Gastroesophageal sphincter (tissue), 4 donors: Measurements from ENCODE around the gene PPP1R16B. TPM values are rescaled to one million over a fixed set of nuclear protein-coding genes. Genes with fewer than 3 reads are reported as not detected.

Experiments
- ATAC-seq: fragments of 150-250 bp; one replicate; pipeline ENCODE4 v1.9.1; 2016; ENCODE audit warnings: mild to moderate bottlenecking, moderate library complexity
- H3K27ac ChIP-seq, 4 donors: fragments of 200-600 bp; sonication (generic) in 3 of 4; 1 replicate in 3 of 4; 2 replicates in 1 of 4; pipeline ENCODE4 v1.5.1; 2016 to 2019
- H3K27me3 ChIP-seq: fragments of 200-600 bp; sonication (generic); one replicate; pipeline ENCODE4 v1.5.1; 2019
- H3K36me3 ChIP-seq, 2 donors: fragments of 200-600 bp; sonication (generic); one replicate each; pipeline ENCODE4 v1.5.1; 2019; ENCODE audit warnings: control low read depth in 1 of 2
- H3K4me1 ChIP-seq, 3 donors: fragments of 200-600 bp; sonication (generic); 1 replicate in 2 of 3; 2 replicates in 1 of 3; pipeline ENCODE4 v1.5.1; 2016 to 2019; ENCODE audit warnings: control low read depth in 2 of 3
- H3K4me3 ChIP-seq, 2 donors: fragments of 200-600 bp; sonication (generic); one replicate each; pipeline ENCODE4 v1.5.1; 2019; ENCODE audit warnings: mild to moderate bottlenecking in 1 of 2, moderate library complexity in 1 of 2
- H3K9me3 ChIP-seq, 3 donors: fragments of 200-600 bp; sonication (generic); one replicate each; pipeline ENCODE4 v1.5.1; 2017 to 2019; ENCODE audit warnings: control low read depth in 2 of 3
- CTCF ChIP-seq, 4 experiments: fragments of 200-600 bp in 2 of 4; fragments of 450-650 bp in 2 of 4; sonication (generic) in 1 of 4; IDR thresholded peaks; one replicate each; pipeline ENCODE4 v1.5.1; 2017 to 2019; ENCODE audit warnings: antibody characterized with exemption in 4 of 4, mild to moderate bottlenecking in 2 of 4, moderate library complexity in 2 of 4
- EP300 ChIP-seq: sonication (generic); formaldehyde crosslinking; IDR thresholded peaks from one replicate; pipeline ENCODE4 v1.6.1; 2017; ENCODE audit warnings: antibody characterized with exemption, mild to moderate bottlenecking
- POLR2A ChIP-seq, 2 donors: fragments of 450-650 bp; IDR thresholded peaks; one replicate each; pipeline ENCODE4 v1.6.1; 2017; ENCODE audit warnings: antibody characterized with exemption in 2 of 2, mild to moderate bottlenecking in 2 of 2, moderate library complexity in 1 of 2
- POLR2AphosphoS5 ChIP-seq: sonication (generic); formaldehyde crosslinking; IDR thresholded peaks from one replicate; pipeline ENCODE4 v1.6.1; 2017; ENCODE audit warnings: antibody characterized with exemption
- WGBS, 2 donors: methylation state at CpG; one replicate each; pipeline ENCODE4 v1.1.5; 2018; ENCODE audit warnings: low coverage in 1 of 2; 5-methylcytosine and 5-hydroxymethylcytosine counted together
- total RNA-seq, 4 donors: library from RNA; depleted of rRNA; stranded (reverse); fragments of >200 nt; gene quantifications; one replicate each; pipeline ENCODE4 v1.1.0, GENCODE V29; 2016

Gene PPP1R16B
- total RNA-seq, 4 donors from 2014 or later: 4.1 to 10.0 (median 5.5) TPM

GRCh38 chr20:38939686-38940085 is 134.2 kb downstream of the PPP1R16B start:
- H3K27ac ChIP-seq: peak overlapping the region in 2 of 4 donors; percentile 9 to 52
- H3K4me3 ChIP-seq: no peak overlapping the region
- ATAC-seq: no peak
- peaks cover 0 to 46% of the 10 kb centered on the region in 2 donors for H3K36me3 ChIP-seq
- WGBS, 2 donors: 80 to 90% methylated on average over 1 of the region's 2 CpGs
- H3K4me1 ChIP-seq: no peaks in the 10 kb centered on the region
- H3K27me3 ChIP-seq: no peaks in the 10 kb centered on the region
- TF ChIP-seq EP300: no peak
- TF ChIP-seq CTCF (IDR thresholded peaks at IDR 0.05): no peak
- no peak for TF ChIP-seq POLR2AphosphoS5
- no peak for TF ChIP-seq POLR2A (IDR thresholded peaks at IDR 0.05)
- no peaks in the 10 kb centered on the region for H3K9me3 ChIP-seq

DNA sequence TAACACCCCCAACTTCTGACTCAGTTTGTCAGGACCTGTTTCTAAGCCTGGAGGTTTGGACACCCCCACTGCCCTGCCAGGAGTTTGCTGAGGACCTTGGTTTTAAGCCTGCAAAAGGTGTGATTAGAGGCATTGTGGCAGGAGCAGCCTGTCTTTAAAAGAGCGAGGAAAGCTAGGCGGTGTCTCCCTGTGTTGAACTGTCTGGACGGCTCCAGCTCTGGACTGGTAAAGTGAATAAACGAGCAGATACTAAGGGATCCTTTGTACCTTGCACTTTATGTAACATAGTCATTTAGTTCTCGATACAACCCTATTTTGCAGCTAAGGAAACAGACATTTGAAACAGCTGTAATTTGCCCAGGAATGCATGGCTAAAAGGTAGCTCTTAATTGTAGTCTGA is 135.1 kb downstream of the PPP1R16B start:
- 95 to 97% methylated on average over 5 of the region's 5 CpGs for WGBS, 2 donors
- no peaks in the 10 kb centered on the region for H3K27me3 ChIP-seq
- H3K27ac ChIP-seq: peak overlapping the region in 1 of 4 donors; percentile 52
- TF ChIP-seq POLR2A (IDR thresholded peaks at IDR 0.05) (no peak), CTCF (IDR thresholded peaks at IDR 0.05) (no peak), EP300 (no peak), POLR2AphosphoS5 (no peak)
- peaks cover 0 to 51% of the 10 kb centered on the region in 2 donors for H3K36me3 ChIP-seq
- H3K4me1 ChIP-seq: no peaks in the 10 kb centered on the region
- H3K9me3 ChIP-seq: no peaks in the 10 kb centered on the region
- H3K4me3 ChIP-seq: no peak overlapping the region
- ATAC-seq: no peak

- 88 to 100% methylated on average over 1 to 4 of the region's 5 CpGs for WGBS, 2 donors
- peaks cover 0 to 55% of the 10 kb centered on the region in 2 donors for H3K36me3 ChIP-seq
- TF ChIP-seq CTCF (IDR thresholded peaks at IDR 0.05): no peak
- TF ChIP-seq EP300: no peak
- TF ChIP-seq POLR2A (IDR thresholded peaks at IDR 0.05): no peak
- no peak for TF ChIP-seq POLR2AphosphoS5
These were observed 136.4 kb downstream of the PPP1R16B start for GRCh38 chr20:38941726-38942389.

GRCh38 chr20:38945012-38945411 is 139.5 kb downstream of the PPP1R16B start:
- Histone ChIP-seq H3K27me3 (no peaks in the 10 kb centered on the region), H3K4me3 (no peak overlapping the region), H3K36me3 (peaks cover 0 to 71% of the 10 kb centered on the region in 2 donors), H3K27ac (peak overlapping the region in 1 of 4 donors; percentile 31), H3K9me3 (no peaks in the 10 kb centered on the region), H3K4me1 (no peaks in the 10 kb centered on the region)
- TF ChIP-seq CTCF (IDR thresholded peaks at IDR 0.05) (no peak), POLR2AphosphoS5 (no peak), POLR2A (IDR thresholded peaks at IDR 0.05) (no peak), EP300 (no peak)
- no peak for ATAC-seq
- 87 to 88% methylated on average over 1 to 3 of the region's 3 CpGs for WGBS, 2 donors

More at GRCh38 chr20:38941726-38942389, 136.4 kb downstream of the PPP1R16B start:
- ATAC-seq: no peak
- Histone ChIP-seq H3K4me3 (no peak overlapping the region), H3K27me3 (no peaks in the 10 kb centered on the region), H3K4me1 (no peaks in the 10 kb centered on the region), H3K27ac (peak overlapping the region in 1 of 4 donors; percentile 10), H3K9me3 (no peaks in the 10 kb centered on the region)

- H3K27ac ChIP-seq: peak overlapping the region in 1 of 4 donors; percentile 24
These were observed 141.3 kb downstream of the PPP1R16B start for GRCh38 chr20:38946836-38947235.

More at GRCh38 chr20:38946836-38947235, 141.3 kb downstream of the PPP1R16B start:
- Histone ChIP-seq H3K4me3 (no peak overlapping the region), H3K36me3 (peaks cover 0 to 85% of the 10 kb centered on the region in 2 donors), H3K4me1 (no peaks in the 10 kb centered on the region), H3K27me3 (no peaks in the 10 kb centered on the region), H3K9me3 (no peaks in the 10 kb centered on the region)
- WGBS, 2 donors: 73 to 78% methylated on average over 3 of the region's 3 CpGs
- ATAC-seq: no peak
- no peak for TF ChIP-seq POLR2AphosphoS5
- TF ChIP-seq EP300: no peak
- TF ChIP-seq POLR2A (IDR thresholded peaks at IDR 0.05): no peak
- no peak for TF ChIP-seq CTCF (IDR thresholded peaks at IDR 0.05)
